Heart right ventricle (tissue), 16 donors: ENCODE measurements around the gene GPR176. TPM values are rescaled to one million over a fixed set of nuclear protein-coding genes. Genes with fewer than 3 reads are reported as not detected.

ENCODE experiments used
- ATAC-seq, 8 donors: fragments of 200-7000 bp; cut with Tn5 transposase; one replicate each; pipeline ENCODE4 v1.9.1; 2020; ENCODE audit warnings: mild to moderate bottlenecking in 8 of 8, moderate library complexity in 8 of 8, moderate number of reproducible peaks in 1 of 8
- DNase-seq, 2 donors: peaks; one replicate each; pipeline ENCODE4 v3.0.0-alpha.2; 2020
- H3K27ac ChIP-seq, 10 donors: fragments of 200-600 bp; sonication (generic) in 2 of 10; one replicate each; pipeline versions ENCODE4 v1.5.0 to v1.8.0; 2020 to 2022; ENCODE audit warnings: mild to moderate bottlenecking in 3 of 10
- H3K27me3 ChIP-seq, 7 donors: fragments of 200-600 bp; one replicate each; pipeline ENCODE4 v1.8.0; 2021 to 2022; ENCODE audit warnings: mild to moderate bottlenecking in 2 of 7
- H3K36me3 ChIP-seq, 9 donors: fragments of 200-600 bp; sonication (generic) in 1 of 9; one replicate each; pipeline versions ENCODE4 v1.5.0 to v1.8.0; 2020 to 2022; ENCODE audit warnings: mild to moderate bottlenecking in 2 of 9
- H3K4me1 ChIP-seq, 9 donors: fragments of 200-600 bp; sonication (generic) in 1 of 9; one replicate each; pipeline versions ENCODE4 v1.5.0 to v1.8.0; 2020 to 2022; ENCODE audit warnings: mild to moderate bottlenecking in 4 of 9
- H3K4me3 ChIP-seq, 10 donors: fragments of 200-600 bp; sonication (generic) in 2 of 10; one replicate each; pipeline versions ENCODE4 v1.5.0 to v1.8.0; 2020 to 2022; ENCODE audit warnings: mild to moderate bottlenecking in 7 of 10, moderate library complexity in 2 of 10
- H3K9me3 ChIP-seq, 11 donors: fragments of 200-600 bp in 10 of 11; sonication (generic) in 2 of 11; one replicate each; pipeline versions ENCODE4 v1.5.0 to v1.8.0; 2013 to 2022; ENCODE audit warnings: mild to moderate bottlenecking in 2 of 11, control low read depth in 1 of 11, moderate library complexity in 1 of 11
- WGBS, 2 donors: extraction: QIAGEN DNeasy Blood & Tissue Kit; methylation state at CpG; one replicate each; pipeline ENCODE4 v1.1.7; 2013; ENCODE audit warnings: inconsistent platforms in 1 of 2; 5-methylcytosine and 5-hydroxymethylcytosine counted together
- intact Hi-C, 10 donors: fragments of 100-400 bp; cut with DNase I; formaldehyde crosslinking; loops; one replicate each; pipeline versions ENCODE4 v1.11.1 to v1.14.2; 2022
- polyA plus RNA-seq, 2 donors: library from polyadenylated mRNA; stranded (reverse); fragments of 200-250 nt; gene quantifications; one replicate each; pipeline ENCODE4 v1.2.3, GENCODE V29; 2013
- total RNA-seq, 10 donors: library from RNA; stranded (reverse); fragmentation: NEBNext Ultra II Directional in 3 of 10; extraction: Animal tissue kit (Norgen Biotek cat#: 25700) in 3 of 10; gene quantifications; one replicate each; pipeline versions ENCODE4 v1.2.1 to v1.2.4, GENCODE V29; 2021 to 2023
- TF ChIP-seq, protein P1 (sequence below), 9 donors: fragments of 200-600 bp; sonication (generic) in 2 of 9; IDR thresholded peaks; one replicate each; pipeline versions ENCODE4 v1.5.0 to v1.8.0; 2021 to 2022; ENCODE audit warnings: antibody characterized with exemption in 9 of 9, mild to moderate bottlenecking in 5 of 9, moderate library complexity in 1 of 9
- donor health status: Arrhythmogenic right ventricular cardiomyopathy.
- donor health status: ischemic (EF 13 %, LVEDD 7.1; RV severe dilation, severe dysfunction).
- donor health status: healthy with polysubstance abuse.
- donor health status: DM: no; HTN: yes; CAD: no.
- donor health status: DM: no; HTN: no; CAD: no.
- donor health status: ischemic (EF 25% LVEDD 6.9; RV normal size, moderate dysfunction).
- donor health status: ischemic (EF 25% LVEDD 5.7; RV mildly dilated, moderate dysfunction).
- donor health status: healthy.
- donor health status: DM: yes; HTN: yes; CAD: no.
- donor health status: Ischemic cardiomyopathy.
- donor health status: ischemic (EF 35%, LVEDD 5.7; RV mildly dilated, moderate dysfunction).
- donor health status: nonischemic (EF 11% LVEDD 7.7; RV severe dilation, severe dysfunction).
- donor health status: DM: yes; HTN: yes; CAD: no.
- donor health status: PGD.
- donor health status: ischemic (EF 29% LVEDD 5.4; RV normal size, mild dysfunction).
- donor health status: nonischemic (EF 23%, LVEDD 6.1; RV moderate dilation, normal function).

Gene GPR176
- total and polyA plus RNA-seq, 12 donors, result 0.87 to 3.1 (median 1.6) TPM

DNA sequence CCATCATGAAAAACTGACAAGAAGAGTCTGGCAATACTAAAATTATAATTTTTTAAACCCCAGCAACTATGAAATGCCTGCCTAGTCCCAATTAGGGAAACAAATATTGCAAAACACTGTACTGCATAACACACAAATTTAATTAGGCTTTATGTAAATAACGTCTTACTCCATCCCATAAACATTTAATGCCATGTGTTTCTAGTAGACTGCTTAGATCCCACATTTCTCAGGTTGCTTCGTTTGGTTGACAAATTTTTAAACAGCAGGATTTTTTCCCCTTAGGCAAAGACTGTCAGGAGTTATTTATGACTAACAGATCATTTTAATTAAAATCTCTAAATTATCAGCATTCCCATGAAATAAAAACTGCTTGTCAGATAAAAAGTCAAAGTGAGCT is 43.7 kb upstream of the GPR176 start:
- no peak overlapping the region for H3K4me3 ChIP-seq
- intact Hi-C loops, result no loop called here
- ATAC-seq (no peak), DNase-seq (no peak)
- no peaks in the 10 kb centered on the region for H3K4me1 ChIP-seq
- WGBS, 2 donors, result 87 to 95% methylated on average over 2 of the region's 2 CpGs
- H3K27me3 ChIP-seq, result no peaks in the 10 kb centered on the region
- H3K9me3 ChIP-seq, result no peaks in the 10 kb centered on the region
- TF ChIP-seq, protein P1, sequence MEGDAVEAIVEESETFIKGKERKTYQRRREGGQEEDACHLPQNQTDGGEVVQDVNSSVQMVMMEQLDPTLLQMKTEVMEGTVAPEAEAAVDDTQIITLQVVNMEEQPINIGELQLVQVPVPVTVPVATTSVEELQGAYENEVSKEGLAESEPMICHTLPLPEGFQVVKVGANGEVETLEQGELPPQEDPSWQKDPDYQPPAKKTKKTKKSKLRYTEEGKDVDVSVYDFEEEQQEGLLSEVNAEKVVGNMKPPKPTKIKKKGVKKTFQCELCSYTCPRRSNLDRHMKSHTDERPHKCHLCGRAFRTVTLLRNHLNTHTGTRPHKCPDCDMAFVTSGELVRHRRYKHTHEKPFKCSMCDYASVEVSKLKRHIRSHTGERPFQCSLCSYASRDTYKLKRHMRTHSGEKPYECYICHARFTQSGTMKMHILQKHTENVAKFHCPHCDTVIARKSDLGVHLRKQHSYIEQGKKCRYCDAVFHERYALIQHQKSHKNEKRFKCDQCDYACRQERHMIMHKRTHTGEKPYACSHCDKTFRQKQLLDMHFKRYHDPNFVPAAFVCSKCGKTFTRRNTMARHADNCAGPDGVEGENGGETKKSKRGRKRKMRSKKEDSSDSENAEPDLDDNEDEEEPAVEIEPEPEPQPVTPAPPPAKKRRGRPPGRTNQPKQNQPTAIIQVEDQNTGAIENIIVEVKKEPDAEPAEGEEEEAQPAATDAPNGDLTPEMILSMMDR (IDR thresholded peaks at IDR 0.05), result no peak
- H3K36me3 ChIP-seq, result peaks cover 0 to 98% (median 41%) of the 10 kb centered on the region in 9 donors
- H3K27ac ChIP-seq, result no peak overlapping the region

DNA sequence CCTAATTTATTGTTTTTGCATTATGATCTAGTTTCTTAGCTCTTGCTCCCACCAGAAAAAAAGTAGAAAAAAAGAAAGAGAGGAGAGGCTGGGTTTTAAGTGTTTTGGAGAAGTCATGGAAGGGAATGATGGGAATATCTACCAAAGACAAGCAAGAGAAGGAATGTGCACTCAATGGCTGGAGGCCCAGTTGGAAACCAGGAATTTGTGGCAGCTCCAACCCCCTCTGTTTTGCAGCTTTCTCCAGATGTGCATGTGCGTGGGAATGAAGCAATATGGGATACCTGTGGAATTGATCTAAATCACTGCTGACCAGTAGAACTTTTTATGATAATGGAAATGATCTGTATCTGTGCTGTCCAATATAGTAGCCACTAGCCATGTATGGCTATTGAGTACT is 41.0 kb upstream of the GPR176 start:
- ATAC-seq (no peak), DNase-seq (no peak)
- H3K36me3 ChIP-seq, result peaks cover 0 to 98% (median 34%) of the 10 kb centered on the region in 9 donors
- no peaks in the 10 kb centered on the region for H3K27me3 ChIP-seq
- intact Hi-C loops, result no loop called here
- WGBS, 2 donors, result 79 to 93% methylated on average over 1 of the region's 1 CpG
- H3K4me1 ChIP-seq, result no peaks in the 10 kb centered on the region
- no peaks in the 10 kb centered on the region for H3K9me3 ChIP-seq
- no peak overlapping the region for H3K27ac ChIP-seq
- H3K4me3 ChIP-seq, result no peak overlapping the region
- TF ChIP-seq, protein P1 (IDR thresholded peaks at IDR 0.05), result no peak

DNA sequence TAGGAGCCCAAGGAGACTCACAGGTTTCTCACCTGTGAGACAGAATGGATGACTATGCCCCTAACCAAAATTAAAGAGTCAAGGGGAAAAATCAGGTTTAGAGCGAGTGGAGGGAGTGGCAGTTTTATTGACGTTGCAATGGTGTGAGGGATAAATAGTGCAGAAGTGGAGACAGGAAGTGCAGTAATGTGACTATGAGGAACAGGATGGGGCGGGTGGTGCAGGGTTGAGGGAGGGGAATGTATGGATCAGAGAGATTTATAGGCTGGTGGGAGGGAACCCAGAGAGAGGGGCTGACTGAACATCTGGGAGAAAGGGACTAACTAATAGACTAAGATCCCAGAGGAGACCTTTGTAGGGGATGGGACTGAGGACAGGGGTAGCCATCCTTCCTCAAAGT is 40.3 kb upstream of the GPR176 start:
- H3K9me3 ChIP-seq, result no peaks in the 10 kb centered on the region
- WGBS, 2 donors, result 79 to 84% methylated on average over 3 of the region's 3 CpGs
- H3K4me3 ChIP-seq, result no peak overlapping the region
- H3K27me3 ChIP-seq, result no peaks in the 10 kb centered on the region
- intact Hi-C loops, result no loop called here
- peaks cover 0 to 98% (median 32%) of the 10 kb centered on the region in 9 donors for H3K36me3 ChIP-seq
- ATAC-seq (peak in 5 of 8 donors; percentile 31 to 55 (median 45)), DNase-seq (no peak)
- TF ChIP-seq, protein P1 (IDR thresholded peaks at IDR 0.05), result no peak
- H3K27ac ChIP-seq, result peak overlapping the region in 1 of 10 donors; percentile 19
- no peaks in the 10 kb centered on the region for H3K4me1 ChIP-seq

GRCh38 chr15:39959411-39959810 is 39.3 kb upstream of the GPR176 start:
- TF ChIP-seq, protein P1 (IDR thresholded peaks at IDR 0.05), result no peak
- Histone ChIP-seq H3K9me3 (no peaks in the 10 kb centered on the region), H3K36me3 (peaks cover 0 to 98% (median 41%) of the 10 kb centered on the region in 9 donors), H3K27ac (no peak overlapping the region), H3K27me3 (no peaks in the 10 kb centered on the region), H3K4me1 (no peaks in the 10 kb centered on the region), H3K4me3 (no peak overlapping the region)
- ATAC-seq (no peak), DNase-seq (no peak)
- intact Hi-C loops, result loop anchor here in 2 of 10 donors (10.0 kb wide), 2 partner anchors 45 to 75 kb away; no protein-coding TSS in a partner anchor
- 75 to 84% methylated on average over 1 of the region's 1 CpG for WGBS, 2 donors
